Cortex of kidney (tissue), 1 donor: ENCODE results near the gene OSMR.

Experiments used
- DNase-seq: peaks from one replicate; lab custom pipeline; 2025; lab: John Stamatoyannopoulos, UW

The OSMR gene

DNA sequence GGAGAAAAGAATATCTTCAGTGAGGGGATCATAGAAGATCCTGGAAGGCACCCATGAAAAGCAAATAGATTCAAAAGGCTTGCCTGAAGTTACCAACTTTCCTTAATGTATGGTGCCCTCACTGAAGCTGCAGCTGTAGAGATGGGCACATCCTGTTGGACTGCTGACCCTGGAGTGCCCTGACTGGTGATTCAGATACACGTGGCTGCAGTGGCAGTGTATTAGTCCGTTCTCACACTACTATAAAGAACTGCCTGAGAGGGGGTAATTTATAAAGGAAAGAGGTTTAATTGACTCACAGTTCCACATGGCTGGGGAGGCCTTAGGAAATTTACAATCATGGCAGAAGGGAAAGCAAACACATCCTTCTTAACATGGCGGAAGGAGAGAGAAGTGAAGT, 80.3 kb downstream of the OSMR start:
- DNase-seq: no peak

DNA sequence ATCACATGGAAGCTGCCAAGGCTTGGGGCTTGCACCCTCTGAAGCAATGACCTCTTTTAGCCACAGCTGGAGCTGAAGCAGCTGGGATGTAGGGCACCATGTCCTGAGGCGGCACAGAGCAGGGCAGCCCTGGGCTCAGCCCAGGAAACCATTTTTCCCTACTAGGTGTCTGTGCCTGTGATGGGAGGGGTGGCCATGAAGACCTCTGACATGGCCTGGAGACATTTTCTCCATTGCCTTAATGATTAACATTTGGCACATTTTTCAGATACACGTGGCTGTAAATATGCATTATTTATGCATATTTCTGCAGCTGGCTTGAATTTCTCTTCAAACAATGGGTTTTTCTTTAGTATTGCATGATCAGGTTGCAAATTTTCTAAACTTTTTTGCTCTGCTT, 81.7 kb downstream of the OSMR start:
- no peak for DNase-seq

DNA sequence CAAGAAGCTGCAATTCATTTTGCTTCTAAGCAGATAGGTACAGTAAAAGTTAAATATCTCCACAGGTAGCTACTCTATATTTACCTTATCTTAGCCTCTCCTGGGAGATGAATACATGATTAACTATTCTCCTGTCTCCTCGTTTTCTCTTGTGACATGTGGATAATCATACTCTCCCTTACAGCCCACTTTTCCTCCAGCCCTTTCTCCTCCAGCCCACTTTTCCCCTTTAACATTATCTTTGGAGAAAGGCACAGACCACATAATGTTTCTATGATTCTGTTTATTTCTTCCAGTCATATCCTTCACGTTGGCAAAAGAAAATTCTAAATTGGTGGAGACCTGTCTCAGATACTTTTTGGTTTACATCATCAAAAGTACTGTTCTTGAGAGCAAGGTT, 84.0 kb downstream of the OSMR start:
- DNase-seq: no peak

- no peak for DNase-seq
Observed at GRCh38 chr5:38931731-38932130, 85.9 kb downstream of the OSMR start.

- DNase-seq: no peak
Observed at GRCh38 chr5:38932854-38933408, 87.1 kb downstream of the OSMR start.

GRCh38 chr5:38935437-38935836, 89.6 kb downstream of the OSMR start:
- no peak for DNase-seq

DNA sequence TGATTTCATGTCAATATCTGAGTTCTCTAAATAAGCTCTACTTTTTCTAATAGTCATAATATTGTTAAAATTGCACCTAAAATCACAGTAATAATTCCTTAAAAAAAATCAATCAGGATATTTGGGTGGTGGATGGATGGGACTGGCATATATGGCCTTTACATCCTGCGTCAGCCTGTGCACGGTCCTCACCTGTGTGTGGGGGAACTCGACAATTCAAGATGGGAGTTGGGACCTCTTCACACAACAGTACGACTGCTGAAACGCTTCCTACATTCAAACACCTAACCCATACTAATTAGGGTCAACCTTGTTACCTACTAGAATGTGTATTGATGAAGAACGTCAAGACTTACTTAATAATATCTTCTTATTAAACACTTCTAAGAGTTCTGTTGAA, 90.5 kb downstream of the OSMR start:
- no peak for DNase-seq

DNA sequence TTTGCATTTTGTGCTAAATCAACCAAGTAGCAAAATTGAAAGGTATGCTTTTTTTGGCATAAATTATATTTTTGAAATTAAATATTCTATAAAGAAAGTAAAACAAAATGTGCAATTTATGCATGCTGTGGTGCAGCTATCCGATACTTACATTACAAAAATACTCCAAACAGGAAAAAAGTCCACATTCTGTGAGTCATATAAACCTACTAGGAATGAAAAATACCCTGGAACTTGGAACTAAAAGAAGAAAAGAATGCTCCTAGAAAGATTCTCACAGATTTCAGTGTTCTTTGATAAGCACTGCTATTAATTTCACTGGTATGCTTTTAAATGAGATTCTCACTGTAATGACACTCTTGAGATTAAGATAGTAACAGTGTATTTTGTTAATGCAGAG, 92.6 kb downstream of the OSMR start:
- no peak for DNase-seq

DNA sequence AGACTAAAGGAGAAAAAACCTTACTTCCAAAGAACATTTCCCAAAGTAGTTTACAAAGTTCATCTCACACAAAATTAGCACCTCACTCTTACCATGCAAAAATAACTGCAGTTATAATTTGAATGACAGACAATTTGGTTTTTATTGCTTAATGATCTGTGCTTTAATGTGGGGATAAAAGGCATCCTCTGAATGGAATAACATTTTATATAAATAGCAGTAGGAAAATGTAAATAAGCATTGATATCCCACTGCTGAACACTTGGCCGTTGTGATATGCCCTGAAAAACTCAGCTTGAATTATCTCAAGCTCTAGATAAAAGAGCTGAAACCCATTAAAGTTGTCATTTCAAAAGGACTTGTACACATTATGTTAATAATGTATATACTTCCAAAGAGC, 93.2 kb downstream of the OSMR start:
- no peak for DNase-seq

- DNase-seq: no peak
Observed at GRCh38 chr5:38940230-38940858, 94.5 kb downstream of the OSMR start.

GRCh38 chr5:38941912-38942311, 96.1 kb downstream of the OSMR start:
- DNase-seq: no peak

DNA sequence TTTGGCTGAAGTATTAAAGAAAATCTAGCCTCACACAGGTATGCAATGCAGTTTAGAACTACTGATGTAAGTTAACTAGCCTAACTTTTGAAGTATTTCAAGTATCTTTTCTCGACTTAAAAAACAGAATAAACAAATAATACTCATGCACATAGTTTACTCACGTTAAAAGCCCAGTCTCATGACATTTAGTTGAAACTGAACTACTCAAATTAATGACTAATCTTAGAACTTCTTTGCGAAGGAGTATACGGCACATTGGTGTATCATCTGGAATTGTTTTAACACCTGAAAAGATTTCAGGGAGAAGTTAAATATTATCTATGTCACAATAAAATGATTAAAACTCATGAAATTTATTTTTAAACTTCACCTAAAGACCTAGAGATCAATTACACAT, 98.5 kb downstream of the OSMR start:
- no peak for DNase-seq

- DNase-seq: no peak
Observed at GRCh38 chr5:38948501-38948900, 102.7 kb downstream of the OSMR start.

DNA sequence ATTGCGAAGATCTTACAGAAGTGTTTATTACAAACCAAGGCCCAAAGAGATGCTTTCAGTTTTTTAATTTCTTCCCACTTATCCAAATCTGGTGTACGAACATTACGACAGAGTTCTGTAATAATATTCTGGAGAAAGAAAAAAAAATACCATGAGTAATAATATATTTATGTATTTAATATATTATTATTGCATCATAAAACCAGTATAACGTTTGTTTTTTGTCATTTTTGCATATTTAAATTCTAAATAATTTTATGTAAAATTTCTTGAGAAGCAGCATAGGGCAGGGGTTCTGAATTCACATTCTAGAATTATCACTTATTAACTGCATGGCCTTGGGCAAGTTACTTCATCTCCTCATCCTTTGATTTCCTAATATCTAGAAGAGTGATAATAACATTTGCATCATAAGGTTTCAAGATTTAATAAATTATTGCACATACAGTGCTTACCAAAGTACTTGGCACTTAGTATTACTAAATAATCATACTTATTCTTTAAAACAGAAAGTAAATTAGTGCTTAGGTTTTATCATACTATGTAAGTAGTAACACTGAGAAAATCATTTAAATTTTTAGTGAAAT, 107.7 kb downstream of the OSMR start:
- no peak for DNase-seq

DNA sequence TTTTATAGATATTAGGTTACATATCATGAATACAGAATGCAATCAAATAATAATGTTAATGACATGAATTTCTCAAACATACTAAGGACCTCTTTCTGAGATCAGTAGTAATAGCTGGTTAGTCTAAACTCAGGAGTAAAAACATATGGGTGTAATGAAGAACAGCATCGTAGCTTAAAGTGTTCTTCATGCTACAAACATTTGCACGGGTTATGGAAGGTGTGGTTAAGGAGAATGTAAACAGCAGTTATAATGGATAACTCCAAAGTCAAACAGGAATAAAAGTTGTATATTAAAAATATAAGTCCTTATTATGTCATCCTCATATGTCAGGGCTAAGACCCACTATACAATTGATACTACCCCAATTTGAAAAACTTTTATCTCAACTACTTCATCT, 115.9 kb downstream of the OSMR start:
- no peak for DNase-seq

- DNase-seq: no peak
Observed at GRCh38 chr5:38968665-38969064, 122.9 kb downstream of the OSMR start.

- DNase-seq: no peak
Observed at GRCh38 chr5:38978036-38978435, 132.2 kb downstream of the OSMR start.

GRCh38 chr5:38979535-38979934, 133.7 kb downstream of the OSMR start:
- no peak for DNase-seq
